ENCODE data around the gene FECH.

DNA sequence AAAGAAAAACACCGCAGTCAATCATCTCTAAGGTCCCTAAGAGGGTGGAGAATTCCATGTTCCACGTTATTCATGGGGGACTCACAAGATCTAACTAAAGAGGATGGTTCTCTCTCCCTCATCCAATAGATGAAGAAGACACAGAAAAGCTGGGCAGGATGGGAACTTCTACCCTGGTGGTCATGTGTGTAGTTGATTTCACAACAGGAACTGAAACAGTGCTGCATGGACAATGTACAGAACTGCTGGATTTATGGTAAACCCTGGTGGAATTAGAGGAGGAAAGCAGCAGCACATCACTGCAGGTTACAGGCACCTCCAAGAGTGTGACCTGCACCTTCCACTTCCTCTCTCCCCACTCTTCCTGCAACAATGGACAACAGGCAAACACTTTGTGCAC is 31.4 kb downstream of the FECH start:
- TF ChIP-seq, protein P1, sequence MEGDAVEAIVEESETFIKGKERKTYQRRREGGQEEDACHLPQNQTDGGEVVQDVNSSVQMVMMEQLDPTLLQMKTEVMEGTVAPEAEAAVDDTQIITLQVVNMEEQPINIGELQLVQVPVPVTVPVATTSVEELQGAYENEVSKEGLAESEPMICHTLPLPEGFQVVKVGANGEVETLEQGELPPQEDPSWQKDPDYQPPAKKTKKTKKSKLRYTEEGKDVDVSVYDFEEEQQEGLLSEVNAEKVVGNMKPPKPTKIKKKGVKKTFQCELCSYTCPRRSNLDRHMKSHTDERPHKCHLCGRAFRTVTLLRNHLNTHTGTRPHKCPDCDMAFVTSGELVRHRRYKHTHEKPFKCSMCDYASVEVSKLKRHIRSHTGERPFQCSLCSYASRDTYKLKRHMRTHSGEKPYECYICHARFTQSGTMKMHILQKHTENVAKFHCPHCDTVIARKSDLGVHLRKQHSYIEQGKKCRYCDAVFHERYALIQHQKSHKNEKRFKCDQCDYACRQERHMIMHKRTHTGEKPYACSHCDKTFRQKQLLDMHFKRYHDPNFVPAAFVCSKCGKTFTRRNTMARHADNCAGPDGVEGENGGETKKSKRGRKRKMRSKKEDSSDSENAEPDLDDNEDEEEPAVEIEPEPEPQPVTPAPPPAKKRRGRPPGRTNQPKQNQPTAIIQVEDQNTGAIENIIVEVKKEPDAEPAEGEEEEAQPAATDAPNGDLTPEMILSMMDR (IDR thresholded peaks at IDR 0.05): no peak
- no peak for TF ChIP-seq POLR2A (IDR thresholded peaks at IDR 0.05)

Data from right lobe of liver (tissue), 4 donors.